ENCODE measurements around the gene CDCA4.

CDCA4 gene
- total RNA-seq = 14.9 to 166 (median 27.4) reads per million in 17 experiments

GRCh38 chr14:105020815-105021655 lies at the start of gene CDCA4:
CDCA4 (minus strand) TSS chr14:105021083; CDS start chr14:105011929, 9,154 bp downstream.
- DNase-seq = peak; percentile 98 to 100 (median 100)

GRCh38 chr14:105069871-105070759 lies 49.2 kb upstream of the CDCA4 start:
- DNase-seq = peak; percentile 87 to 94 (median 93)

GRCh38 chr14:105069522-105069870 lies 48.6 kb upstream of the CDCA4 start:
- DNase-seq = no peak

- peak in 3 of 4 experiments; percentile 32 to 48 (median 39) for DNase-seq
These were observed 47.9 kb upstream of the CDCA4 start for GRCh38 chr14:105068818-105069217.

GRCh38 chr14:105067969-105068301 lies 47.1 kb upstream of the CDCA4 start:
- no peak for DNase-seq

GRCh38 chr14:105067140-105067968 lies 46.5 kb upstream of the CDCA4 start:
- DNase-seq = peak; percentile 35 to 65 (median 60)

- DNase-seq = no peak
These were observed 45.6 kb upstream of the CDCA4 start for GRCh38 chr14:105066240-105067071.

GRCh38 chr14:105065280-105066228 lies 44.7 kb upstream of the CDCA4 start, which contains the start of gene GPR132:
GPR132 (minus strand) TSS chr14:105065430; CDS start chr14:105055420, 10,010 bp downstream.
- peak; percentile 83 to 92 (median 86) for DNase-seq

- DNase-seq = peak; percentile 43 to 71 (median 52)
These were observed 43.8 kb upstream of the CDCA4 start for GRCh38 chr14:105064721-105065143.

GRCh38 chr14:105064001-105064400 lies 43.1 kb upstream of the CDCA4 start:
- no peak for DNase-seq

GRCh38 chr14:105063506-105063905 lies 42.6 kb upstream of the CDCA4 start:
- DNase-seq = peak; percentile 58 to 78 (median 77)

GRCh38 chr14:105063056-105063455 lies 42.2 kb upstream of the CDCA4 start:
- peak in 3 of 4 experiments; percentile 48 to 49 (median 48) for DNase-seq

- no peak for DNase-seq
These were observed 41.2 kb upstream of the CDCA4 start for GRCh38 chr14:105062048-105062433.

- peak; percentile 48 to 75 (median 58) for DNase-seq
These were observed 40.7 kb upstream of the CDCA4 start for GRCh38 chr14:105061428-105062047.

- peak; percentile 81 to 90 (median 85) for DNase-seq
These were observed 40.0 kb upstream of the CDCA4 start for GRCh38 chr14:105060751-105061427.

- DNase-seq = no peak
These were observed 39.2 kb upstream of the CDCA4 start for GRCh38 chr14:105059925-105060565.

GRCh38 chr14:105059035-105059924 lies 38.4 kb upstream of the CDCA4 start:
- DNase-seq = peak in 3 of 4 experiments; percentile 30 to 49 (median 42)

All from suppressor macrophage (primary cell).